WTC11 (cell line): ENCODE measurements around the gene TNS3.

Experiments
- CREM ChIP-seq: sonication (generic); formaldehyde crosslinking; IDR thresholded peaks from 2 replicates; pipeline ENCODE4 v1.8.1; 2022; ENCODE audit warnings: mild to moderate bottlenecking, missing genetic modification reagents, moderate library complexity
- ETV6 ChIP-seq: sonication (generic); formaldehyde crosslinking; IDR thresholded peaks from 2 replicates; pipeline ENCODE4 v1.8.1; 2022; ENCODE audit warnings: mild to moderate bottlenecking, missing genetic modification reagents
- SMAD4 ChIP-seq: sonication (generic); formaldehyde crosslinking; IDR thresholded peaks from 2 replicates; pipeline ENCODE4 v1.8.0; 2022; ENCODE audit warnings: mild to moderate bottlenecking, missing genetic modification reagents
- TF ChIP-seq, protein P1 (sequence below): sonication (generic); formaldehyde crosslinking; IDR thresholded peaks from 2 replicates; pipeline ENCODE4 v1.8.0; 2022; ENCODE audit warnings: mild to moderate bottlenecking, missing genetic modification reagents
- TF ChIP-seq, protein P2 (sequence below): sonication (generic); formaldehyde crosslinking; conservative IDR thresholded peaks from 2 replicates; pipeline ENCODE4 v1.8.1; 2023; ENCODE audit warnings: mild to moderate bottlenecking, low read depth, missing genetic modification reagents, moderate library complexity
- TF ChIP-seq, protein P3 (sequence below): fragments of 200-600 bp; IDR thresholded peaks from 2 replicates; pipeline ENCODE4 v1.8.0; 2022; ENCODE audit warnings: antibody characterized with exemption

DNA sequence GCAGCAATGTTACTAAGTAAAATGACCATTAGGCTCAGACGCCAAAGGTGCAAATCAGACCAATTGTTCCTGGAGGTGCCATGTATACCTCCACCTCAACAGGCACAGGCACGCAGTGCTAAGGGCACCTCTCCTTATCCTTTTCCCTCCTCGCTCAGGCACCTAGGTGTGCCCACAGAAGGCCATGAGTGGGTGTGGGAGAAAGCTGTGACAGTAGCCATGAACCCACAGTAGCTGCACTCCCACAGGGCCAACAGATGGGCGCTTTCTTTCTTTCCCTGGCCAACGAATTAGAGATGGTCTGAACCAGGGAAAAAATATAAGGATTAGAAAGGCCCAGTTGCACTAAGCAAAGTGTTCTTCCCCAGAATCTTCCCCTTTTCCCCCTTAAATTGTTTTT lies 15.5 kb upstream of the TNS3 start:
- TF ChIP-seq ETV6 (CRISPR knock-in tag) (no peak), CREM (CRISPR knock-in tag) (no peak), SMAD4 (CRISPR knock-in tag) (no peak)
- TF ChIP-seq, protein P1, sequence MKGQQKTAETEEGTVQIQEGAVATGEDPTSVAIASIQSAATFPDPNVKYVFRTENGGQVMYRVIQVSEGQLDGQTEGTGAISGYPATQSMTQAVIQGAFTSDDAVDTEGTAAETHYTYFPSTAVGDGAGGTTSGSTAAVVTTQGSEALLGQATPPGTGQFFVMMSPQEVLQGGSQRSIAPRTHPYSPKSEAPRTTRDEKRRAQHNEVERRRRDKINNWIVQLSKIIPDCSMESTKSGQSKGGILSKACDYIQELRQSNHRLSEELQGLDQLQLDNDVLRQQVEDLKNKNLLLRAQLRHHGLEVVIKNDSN (CRISPR knock-in tag): no peak
- TF ChIP-seq, protein P2, sequence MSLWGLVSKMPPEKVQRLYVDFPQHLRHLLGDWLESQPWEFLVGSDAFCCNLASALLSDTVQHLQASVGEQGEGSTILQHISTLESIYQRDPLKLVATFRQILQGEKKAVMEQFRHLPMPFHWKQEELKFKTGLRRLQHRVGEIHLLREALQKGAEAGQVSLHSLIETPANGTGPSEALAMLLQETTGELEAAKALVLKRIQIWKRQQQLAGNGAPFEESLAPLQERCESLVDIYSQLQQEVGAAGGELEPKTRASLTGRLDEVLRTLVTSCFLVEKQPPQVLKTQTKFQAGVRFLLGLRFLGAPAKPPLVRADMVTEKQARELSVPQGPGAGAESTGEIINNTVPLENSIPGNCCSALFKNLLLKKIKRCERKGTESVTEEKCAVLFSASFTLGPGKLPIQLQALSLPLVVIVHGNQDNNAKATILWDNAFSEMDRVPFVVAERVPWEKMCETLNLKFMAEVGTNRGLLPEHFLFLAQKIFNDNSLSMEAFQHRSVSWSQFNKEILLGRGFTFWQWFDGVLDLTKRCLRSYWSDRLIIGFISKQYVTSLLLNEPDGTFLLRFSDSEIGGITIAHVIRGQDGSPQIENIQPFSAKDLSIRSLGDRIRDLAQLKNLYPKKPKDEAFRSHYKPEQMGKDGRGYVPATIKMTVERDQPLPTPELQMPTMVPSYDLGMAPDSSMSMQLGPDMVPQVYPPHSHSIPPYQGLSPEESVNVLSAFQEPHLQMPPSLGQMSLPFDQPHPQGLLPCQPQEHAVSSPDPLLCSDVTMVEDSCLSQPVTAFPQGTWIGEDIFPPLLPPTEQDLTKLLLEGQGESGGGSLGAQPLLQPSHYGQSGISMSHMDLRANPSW: no peak
- TF ChIP-seq, protein P3, sequence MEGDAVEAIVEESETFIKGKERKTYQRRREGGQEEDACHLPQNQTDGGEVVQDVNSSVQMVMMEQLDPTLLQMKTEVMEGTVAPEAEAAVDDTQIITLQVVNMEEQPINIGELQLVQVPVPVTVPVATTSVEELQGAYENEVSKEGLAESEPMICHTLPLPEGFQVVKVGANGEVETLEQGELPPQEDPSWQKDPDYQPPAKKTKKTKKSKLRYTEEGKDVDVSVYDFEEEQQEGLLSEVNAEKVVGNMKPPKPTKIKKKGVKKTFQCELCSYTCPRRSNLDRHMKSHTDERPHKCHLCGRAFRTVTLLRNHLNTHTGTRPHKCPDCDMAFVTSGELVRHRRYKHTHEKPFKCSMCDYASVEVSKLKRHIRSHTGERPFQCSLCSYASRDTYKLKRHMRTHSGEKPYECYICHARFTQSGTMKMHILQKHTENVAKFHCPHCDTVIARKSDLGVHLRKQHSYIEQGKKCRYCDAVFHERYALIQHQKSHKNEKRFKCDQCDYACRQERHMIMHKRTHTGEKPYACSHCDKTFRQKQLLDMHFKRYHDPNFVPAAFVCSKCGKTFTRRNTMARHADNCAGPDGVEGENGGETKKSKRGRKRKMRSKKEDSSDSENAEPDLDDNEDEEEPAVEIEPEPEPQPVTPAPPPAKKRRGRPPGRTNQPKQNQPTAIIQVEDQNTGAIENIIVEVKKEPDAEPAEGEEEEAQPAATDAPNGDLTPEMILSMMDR: no peak
